Muscle of leg (tissue), 11 donors: ENCODE data around the gene P3H3. TPM values are rescaled to one million over a fixed set of nuclear protein-coding genes. Genes with fewer than 3 reads are reported as not detected.
"Not testable (repeated sequence)": the region's sequence is repeated elsewhere in the genome, so short reads cannot be mapped to it uniquely, and the experiment has no call there.

Experiments used
- DNase-seq: peaks from one replicate; pipeline ENCODE4 v3.0.0; 2013
- H3K27ac ChIP-seq: one replicate; pipeline ENCODE4 v1.5.1; 2013; ENCODE audit warnings: mild to moderate bottlenecking, low read length, control low read depth
- H3K27me3 ChIP-seq: one replicate; pipeline ENCODE4 v1.6.1; 2013; ENCODE audit warnings: low read length; ENCODE audit not compliant: control insufficient read depth, insufficient read depth
- H3K36me3 ChIP-seq: one replicate; pipeline ENCODE4 v1.6.1; 2013; ENCODE audit warnings: low read length; ENCODE audit not compliant: control insufficient read depth, insufficient read depth
- H3K4me1 ChIP-seq: one replicate; pipeline ENCODE4 v1.6.1; 2013; ENCODE audit warnings: low read length; ENCODE audit not compliant: control insufficient read depth, insufficient read depth
- H3K4me3 ChIP-seq: one replicate; pipeline ENCODE4 v1.5.1; 2013; ENCODE audit warnings: low read length, control low read depth
- H3K9me3 ChIP-seq: replicated peaks from 2 replicates; pipeline ENCODE4 v1.6.1; 2013; ENCODE audit warnings: low read depth, low read length; ENCODE audit not compliant: control insufficient read depth
- WGBS: methylation state at CpG from one replicate; pipeline ENCODE4 v1.1.5; 2013; ENCODE audit warnings: missing lambda C conversion rate; ENCODE audit not compliant: insufficient coverage; 5-methylcytosine and 5-hydroxymethylcytosine counted together
- polyA plus RNA-seq, 8 donors: library from polyadenylated mRNA; unstranded; fragments of 120-200 nt; gene quantifications; one replicate each; pipeline versions ENCODE4 v1.2.1 to v1.2.3, GENCODE V29; 2013; ENCODE audit warnings: inconsistent platforms in 1 of 8, low replicate concordance in 1 of 8; ENCODE audit not compliant: insufficient read length in 8 of 8, insufficient read depth in 1 of 8
- total RNA-seq: library from RNA; stranded (reverse); fragments of 120-200 nt; gene quantifications from one replicate; pipeline ENCODE4 v1.2.4, GENCODE V29; 2013

Gene P3H3
- total and polyA plus RNA-seq, 9 donors = 23.1 to 70.5 (median 46.4) TPM

GRCh38 chr12:6863586-6864321, 35.5 kb downstream of the P3H3 start:
- Histone ChIP-seq H3K27me3 (no peaks in the 10 kb centered on the region), H3K4me1 (peaks cover 23% of the 10 kb centered on the region), H3K9me3 (no peaks in the 10 kb centered on the region), H3K27ac (no peak overlapping the region), H3K4me3 (no peak overlapping the region), H3K36me3 (peaks cover 73% of the 10 kb centered on the region)
- 91% methylated on average over 8 of the region's 16 CpGs for WGBS
- no peak for DNase-seq

- WGBS = no CpG with 5 or more reads among the region's 5 CpGs
- not testable (repeated sequence) for DNase-seq, H3K4me3 ChIP-seq
These were observed 37.1 kb downstream of the P3H3 start for GRCh38 chr12:6865307-6865706.

GRCh38 chr12:6866163-6866919, 38.1 kb downstream of the P3H3 start:
- H3K27ac ChIP-seq = peak overlapping the region; percentile 84
- DNase-seq = peak; percentile 39
- peak overlapping the region; percentile 85 for H3K4me3 ChIP-seq
- 88% methylated on average over 4 of the region's 19 CpGs for WGBS
- H3K36me3 ChIP-seq = peaks cover 75% of the 10 kb centered on the region
- peaks cover 36% of the 10 kb centered on the region for H3K4me1 ChIP-seq
- no peaks in the 10 kb centered on the region for H3K27me3 ChIP-seq
- no peaks in the 10 kb centered on the region for H3K9me3 ChIP-seq

More at GRCh38 chr12:6865307-6865706, 37.1 kb downstream of the P3H3 start:
- not testable (repeated sequence) for H3K27ac ChIP-seq, H3K27me3 ChIP-seq, H3K9me3 ChIP-seq
- Histone ChIP-seq H3K36me3 (peaks cover 75% of the 10 kb centered on the region), H3K4me1 (peaks cover 30% of the 10 kb centered on the region)

GRCh38 chr12:6866920-6867412, 38.8 kb downstream of the P3H3 start:
- WGBS = 3% methylated on average over 33 of the region's 33 CpGs
- H3K4me3 ChIP-seq = peak overlapping the region; percentile 85
- H3K36me3 ChIP-seq = peaks cover 73% of the 10 kb centered on the region
- peaks cover 42% of the 10 kb centered on the region for H3K4me1 ChIP-seq
- DNase-seq = no peak
- H3K9me3 ChIP-seq = no peaks in the 10 kb centered on the region
- H3K27me3 ChIP-seq = no peaks in the 10 kb centered on the region
- H3K27ac ChIP-seq = peak overlapping the region; percentile 84

- H3K27ac ChIP-seq = peak within 1 kb of the TSS; percentile 93
- H3K27me3 ChIP-seq = no peaks in the 10 kb centered on the region
- WGBS = under 1% methylated on average over 83 of the region's 86 CpGs
- peaks cover 47% of the 10 kb centered on the region for H3K4me1 ChIP-seq
- peak; percentile 91 for DNase-seq
- no peaks in the 10 kb centered on the region for H3K9me3 ChIP-seq
- peaks cover 68% of the 10 kb centered on the region for H3K36me3 ChIP-seq
- peak within 1 kb of the TSS; percentile 85 for H3K4me3 ChIP-seq
These were observed 39.4 kb downstream of the P3H3 start, which contains the start of gene TPI1 for GRCh38 chr12:6867413-6868210. TSS of gene TPI1 (plus strand) at chr12:6867531. CDS start at chr12:6867567, 36 bp downstream.

GRCh38 chr12:6868211-6869048, 40.2 kb downstream of the P3H3 start:
- peak overlapping the region; percentile 93 for H3K27ac ChIP-seq
- H3K9me3 ChIP-seq = no peaks in the 10 kb centered on the region
- peak overlapping the region; percentile 85 for H3K4me3 ChIP-seq
- H3K36me3 ChIP-seq = peaks cover 61% of the 10 kb centered on the region
- H3K27me3 ChIP-seq = no peaks in the 10 kb centered on the region
- peaks cover 50% of the 10 kb centered on the region for H3K4me1 ChIP-seq
- 0% methylated on average over 7 of the region's 22 CpGs for WGBS
- peak; percentile 70 for DNase-seq

- Histone ChIP-seq H3K27ac (peak overlapping the region; percentile 93), H3K36me3 (peaks cover 52% of the 10 kb centered on the region), H3K4me1 (peaks cover 57% of the 10 kb centered on the region), H3K4me3 (peak overlapping the region; percentile 85), H3K27me3 (no peaks in the 10 kb centered on the region), H3K9me3 (no peaks in the 10 kb centered on the region)
- 30% methylated on average over 12 of the region's 12 CpGs for WGBS
- DNase-seq = peak; percentile 88
These were observed 41.1 kb downstream of the P3H3 start for GRCh38 chr12:6869049-6870021.

GRCh38 chr12:6870304-6870703, 42.1 kb downstream of the P3H3 start:
- not testable (repeated sequence) for H3K27me3 ChIP-seq, H3K4me3 ChIP-seq, H3K27ac ChIP-seq, DNase-seq, H3K9me3 ChIP-seq
- H3K4me1 ChIP-seq = peaks cover 57% of the 10 kb centered on the region
- 50% methylated on average over 2 of the region's 4 CpGs for WGBS
- peaks cover 44% of the 10 kb centered on the region for H3K36me3 ChIP-seq
